Endodermal cell (in vitro differentiated cells): ENCODE measurements around the gene DTX3. TPM values are rescaled to one million over a fixed set of nuclear protein-coding genes. Genes with fewer than 3 reads are reported as not detected.

Experiments used
- total RNA-seq, 2 donors: library from RNA; stranded (reverse); fragmentation: NEBNext Ultra II Directional in 1 of 2; extraction: Animal tissue kit (Norgen Biotek cat#: 25700) in 1 of 2; gene quantifications; 2 replicates in 1 of 2; 3 replicates in 1 of 2; pipeline ENCODE4 v1.2.1, GENCODE V29; 2021

Gene DTX3
- total RNA-seq, 2 donors from 2014 or later, result 59.6 to 62.6 TPM

Other genes starting within 250 kb of the DTX3 start
- 100 to 1,000 TPM in 1 of 2 donors, 10 to 100 TPM in 1; 82.7 to 116 TPM for gene R3HDM2, start 173.8 kb upstream of the DTX3 start, total RNA-seq
- not detected for gene INHBC, start 170.0 kb upstream of the DTX3 start, total RNA-seq
- under 1 TPM; 0.24 to 0.29 TPM for gene INHBE, start 149.5 kb upstream of the DTX3 start, total RNA-seq
- 1 to 10 TPM; 3.4 to 6.4 TPM for gene GLI1, start 145.0 kb upstream of the DTX3 start, total RNA-seq
- 1 to 10 TPM; 1.3 to 1.6 TPM for gene ARHGAP9, start 125.0 kb upstream of the DTX3 start, total RNA-seq
- 100 to 1,000 TPM; 254 to 263 TPM for gene MARS1, start 116.8 kb upstream of the DTX3 start, total RNA-seq
- 10 to 100 TPM in 1 of 2 donors, 1 to 10 TPM in 1; 9.9 to 12.4 TPM for gene DDIT3, start 84.3 kb upstream of the DTX3 start, total RNA-seq
- gene MBD6, start 82.0 kb upstream of the DTX3 start, total RNA-seq, result 10 to 100 TPM; 49.2 to 88.2 TPM
- gene DCTN2, start 57.6 kb upstream of the DTX3 start, total RNA-seq, result 100 to 1,000 TPM; 110 to 114 TPM
- gene KIF5A, start 54.8 kb upstream of the DTX3 start, total RNA-seq, result 1 to 10 TPM; 2.3 to 4.5 TPM
- gene PIP4K2C, start 13.6 kb upstream of the DTX3 start, total RNA-seq, result 10 to 100 TPM; 40.9 to 45.5 TPM
- 10 to 100 TPM; 12.7 to 20.1 TPM for gene ARHGEF25, start 6.6 kb downstream of the DTX3 start, total RNA-seq
- gene B4GALNT1, start 28.4 kb downstream of the DTX3 start, total RNA-seq, result under 1 TPM; 0.49 to 0.66 TPM
- gene OS9, start 89.3 kb downstream of the DTX3 start, total RNA-seq, result 100 to 1,000 TPM; 108 to 142 TPM
- gene AGAP2, start 133.9 kb downstream of the DTX3 start, total RNA-seq, result under 1 TPM in 1 of 2 donors, not detected in 1; 0.44 TPM
- 10 to 100 TPM; 21.7 to 27.8 TPM for gene TSPAN31, start 140.2 kb downstream of the DTX3 start, total RNA-seq
- gene CDK4, start 147.5 kb downstream of the DTX3 start, total RNA-seq, result 100 to 1,000 TPM; 144 to 186 TPM
- 10 to 100 TPM; 13.6 to 15.8 TPM for gene MARCHF9, start 150.3 kb downstream of the DTX3 start, total RNA-seq
- gene CYP27B1, start 162.3 kb downstream of the DTX3 start, total RNA-seq, result 1 to 10 TPM; 2.4 to 3.1 TPM
- 10 to 100 TPM; 26.1 to 28.7 TPM for gene METTL1, start 167.3 kb downstream of the DTX3 start, total RNA-seq
- 1 to 10 TPM; 3.7 to 5.8 TPM for gene EEF1AKMT3, start 167.8 kb downstream of the DTX3 start, total RNA-seq
- gene TSFM, start 178.0 kb downstream of the DTX3 start, total RNA-seq, result 10 to 100 TPM; 37.7 to 39.9 TPM
- 1 to 10 TPM in 1 of 2 donors, under 1 TPM in 1; 0.22 to 1.7 TPM for gene AVIL, start 213.9 kb downstream of the DTX3 start, total RNA-seq
- gene CTDSP2, start 241.9 kb downstream of the DTX3 start, total RNA-seq, result 100 to 1,000 TPM; 137 to 148 TPM